ENCODE data around the gene ERBB2. TPM values are rescaled to one million over a fixed set of nuclear protein-coding genes. Genes with fewer than 3 reads are reported as not detected.

ERBB2 gene
- total and polyA plus RNA-seq, 9 of the 15 experiments (the other 6 are each of a cell fraction or from before 2014, with no cell fraction given): 0.74 to 5.6 (median 3.3) TPM

- no peak for TF ChIP-seq CTCFL (IDR thresholded peaks at IDR 0.05; ENCODE audit: borderline replicate concordance, insufficient read depth, low read depth, low read length, poor library complexity, severe bottlenecking)
- no peak for TF ChIP-seq TCF7L2 (IDR thresholded peaks at IDR 0.05; ENCODE audit: low read depth, low read length)
- TF ChIP-seq RHOXF2B (CRISPR knock-in tag; conservative IDR thresholded peaks at IDR 0.05): no peak
- no peak for TF ChIP-seq SMARCA4 (IDR thresholded peaks at IDR 0.05)
- TF ChIP-seq ZNF324 (CRISPR knock-in tag; IDR thresholded peaks at IDR 0.05): no peak
- TF ChIP-seq ATF6 (CRISPR knock-in tag; IDR thresholded peaks at IDR 0.05): no peak
- TF ChIP-seq, protein P1, sequence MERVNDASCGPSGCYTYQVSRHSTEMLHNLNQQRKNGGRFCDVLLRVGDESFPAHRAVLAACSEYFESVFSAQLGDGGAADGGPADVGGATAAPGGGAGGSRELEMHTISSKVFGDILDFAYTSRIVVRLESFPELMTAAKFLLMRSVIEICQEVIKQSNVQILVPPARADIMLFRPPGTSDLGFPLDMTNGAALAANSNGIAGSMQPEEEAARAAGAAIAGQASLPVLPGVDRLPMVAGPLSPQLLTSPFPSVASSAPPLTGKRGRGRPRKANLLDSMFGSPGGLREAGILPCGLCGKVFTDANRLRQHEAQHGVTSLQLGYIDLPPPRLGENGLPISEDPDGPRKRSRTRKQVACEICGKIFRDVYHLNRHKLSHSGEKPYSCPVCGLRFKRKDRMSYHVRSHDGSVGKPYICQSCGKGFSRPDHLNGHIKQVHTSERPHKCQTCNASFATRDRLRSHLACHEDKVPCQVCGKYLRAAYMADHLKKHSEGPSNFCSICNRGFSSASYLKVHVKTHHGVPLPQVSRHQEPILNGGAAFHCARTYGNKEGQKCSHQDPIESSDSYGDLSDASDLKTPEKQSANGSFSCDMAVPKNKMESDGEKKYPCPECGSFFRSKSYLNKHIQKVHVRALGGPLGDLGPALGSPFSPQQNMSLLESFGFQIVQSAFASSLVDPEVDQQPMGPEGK (CRISPR knock-in tag; IDR thresholded peaks at IDR 0.05; ENCODE audit: borderline replicate concordance): no peak
- no peak for TF ChIP-seq NUFIP1 (IDR thresholded peaks at IDR 0.05; ENCODE audit: partially characterized antibody)
- TF ChIP-seq MBD1 (CRISPR knock-in tag; IDR thresholded peaks at IDR 0.05): no peak
- no peak for TF ChIP-seq THRAP3 (IDR thresholded peaks at IDR 0.05; ENCODE audit: borderline replicate concordance)
- no peak; the same call in 1 of the 2 replicates for TF ChIP-seq CREB1 (IDR thresholded peaks at IDR 0.05)
- no peak for TF ChIP-seq CREB1 (CRISPR knock-in tag; IDR thresholded peaks at IDR 0.05)
- no peak for TF ChIP-seq CTCF (IDR thresholded peaks at IDR 0.05 in 2 of 3, conservative IDR thresholded peaks at IDR 0.05 in 1 of 3; ENCODE audit: insufficient read depth in 2 of 3, low read depth in 1 of 3, low read length in 3 of 3)
- TF ChIP-seq MAFG (tag; conservative IDR thresholded peaks at IDR 0.05): no peak
- TF ChIP-seq HDAC6 (IDR thresholded peaks at IDR 0.05; ENCODE audit: low read depth, low read length): no peak
- TF ChIP-seq PKNOX1 (IDR thresholded peaks at IDR 0.05): no peak
Measured at GRCh38 chr17:39722965-39723848, 23.3 kb downstream of the ERBB2 start (continued).
